Measurements from ENCODE around the gene CORIN. TPM values are rescaled to one million over a fixed set of nuclear protein-coding genes. Genes with fewer than 3 reads are reported as not detected.

Gene CORIN
- total RNA-seq, result 1 to 10 TPM in 1 of 4 donors, under 1 TPM in 3; 0.14 to 2.5 (median 0.52) TPM
- polyA plus RNA-seq, result under 1 TPM; under 0.01 to 0.69 (median 0.34) TPM

DNA sequence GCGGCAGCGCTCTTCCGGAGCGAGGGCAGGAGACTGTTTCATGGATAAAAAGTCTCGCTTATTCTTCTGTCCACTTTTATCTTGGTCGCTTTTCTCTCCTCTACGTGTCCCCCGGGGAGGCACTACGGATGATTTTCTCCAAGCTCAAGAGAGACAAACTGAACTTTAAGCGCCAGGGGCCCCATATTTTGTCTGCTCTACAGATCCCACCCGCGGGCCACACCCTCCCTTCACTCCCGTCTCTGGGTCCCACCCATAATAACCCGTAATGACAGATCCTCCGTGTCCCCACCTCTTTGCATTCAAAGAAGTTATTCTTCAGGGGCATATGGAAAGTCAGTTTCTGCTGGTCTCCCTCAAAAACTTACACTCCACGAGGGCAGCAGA is at the start of gene CORIN:
Gene CORIN, minus strand, starts transcription at position 160 of the 387 bp plus-strand sequence. Its CDS starts 118 bp downstream, at position 42.
- H3K4me3 ChIP-seq, result peak within 1 kb of the TSS; percentile 15 to 49 (median 43)
- H3K36me3 ChIP-seq, result peaks cover 0 to 2% (median 0%) of the 10 kb centered on the region in 4 donors
- DNase-seq, result no peak
- H3K27me3 ChIP-seq, result peaks cover 0 to 7% (median 0%) of the 10 kb centered on the region in 3 donors
- H3K9me3 ChIP-seq, result no peaks in the 10 kb centered on the region
- no peak for TF ChIP-seq POLR2A (IDR thresholded peaks at IDR 0.05)
- no peak for TF ChIP-seq POLR2AphosphoS5 (IDR thresholded peaks at IDR 0.05)
- no peak for TF ChIP-seq EP300 (IDR thresholded peaks at IDR 0.05)
- TF ChIP-seq, protein P1, sequence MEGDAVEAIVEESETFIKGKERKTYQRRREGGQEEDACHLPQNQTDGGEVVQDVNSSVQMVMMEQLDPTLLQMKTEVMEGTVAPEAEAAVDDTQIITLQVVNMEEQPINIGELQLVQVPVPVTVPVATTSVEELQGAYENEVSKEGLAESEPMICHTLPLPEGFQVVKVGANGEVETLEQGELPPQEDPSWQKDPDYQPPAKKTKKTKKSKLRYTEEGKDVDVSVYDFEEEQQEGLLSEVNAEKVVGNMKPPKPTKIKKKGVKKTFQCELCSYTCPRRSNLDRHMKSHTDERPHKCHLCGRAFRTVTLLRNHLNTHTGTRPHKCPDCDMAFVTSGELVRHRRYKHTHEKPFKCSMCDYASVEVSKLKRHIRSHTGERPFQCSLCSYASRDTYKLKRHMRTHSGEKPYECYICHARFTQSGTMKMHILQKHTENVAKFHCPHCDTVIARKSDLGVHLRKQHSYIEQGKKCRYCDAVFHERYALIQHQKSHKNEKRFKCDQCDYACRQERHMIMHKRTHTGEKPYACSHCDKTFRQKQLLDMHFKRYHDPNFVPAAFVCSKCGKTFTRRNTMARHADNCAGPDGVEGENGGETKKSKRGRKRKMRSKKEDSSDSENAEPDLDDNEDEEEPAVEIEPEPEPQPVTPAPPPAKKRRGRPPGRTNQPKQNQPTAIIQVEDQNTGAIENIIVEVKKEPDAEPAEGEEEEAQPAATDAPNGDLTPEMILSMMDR (IDR thresholded peaks at IDR 0.05), result no peak
- WGBS, 2 donors, result 4 to 9% methylated on average over 16 of the region's 16 CpGs
- peaks cover 0 to 31% (median 26%) of the 10 kb centered on the region in 4 donors for H3K4me1 ChIP-seq
- no peak within 1 kb of the TSS for H3K27ac ChIP-seq
- intact Hi-C loops (cut with DNase I), result loop anchor here (10.0 kb wide), 1 partner anchor 163 kb away; no protein-coding TSS in a partner anchor

GRCh38 chr4:47882228-47882627 is 44.4 kb upstream of the CORIN start:
- Histone ChIP-seq H3K27ac (no peak overlapping the region), H3K4me3 (no peak overlapping the region), H3K4me1 (no peaks in the 10 kb centered on the region), H3K27me3 (no peaks in the 10 kb centered on the region), H3K36me3 (peaks cover 8 to 97% (median 28%) of the 10 kb centered on the region in 4 donors), H3K9me3 (no peaks in the 10 kb centered on the region)
- WGBS, 2 donors, result 96% methylated on average over 3 of the region's 3 CpGs
- no peak for DNase-seq
- intact Hi-C loops (cut with DNase I), result no loop called here
- TF ChIP-seq, protein P1 (IDR thresholded peaks at IDR 0.05), result no peak
- TF ChIP-seq POLR2AphosphoS5 (IDR thresholded peaks at IDR 0.05) (no peak), EP300 (IDR thresholded peaks at IDR 0.05) (no peak), POLR2A (IDR thresholded peaks at IDR 0.05) (no peak)

GRCh38 chr4:47879458-47879857 is 41.6 kb upstream of the CORIN start:
- H3K9me3 ChIP-seq, result no peaks in the 10 kb centered on the region
- TF ChIP-seq POLR2A (IDR thresholded peaks at IDR 0.05), result no peak
- TF ChIP-seq EP300 (IDR thresholded peaks at IDR 0.05), result no peak
- TF ChIP-seq, protein P1 (IDR thresholded peaks at IDR 0.05), result no peak
- intact Hi-C loops (cut with DNase I), result no loop called here

GRCh38 chr4:47876784-47877546 is 39.1 kb upstream of the CORIN start:
- no peaks in the 10 kb centered on the region for H3K27me3 ChIP-seq
- H3K4me3 ChIP-seq, result no peak overlapping the region
- WGBS, 2 donors, result 92 to 94% methylated on average over 3 of the region's 3 CpGs
- H3K27ac ChIP-seq, result no peak overlapping the region
- no peaks in the 10 kb centered on the region for H3K4me1 ChIP-seq
- no peak for DNase-seq
- no peak for TF ChIP-seq EP300 (IDR thresholded peaks at IDR 0.05)
- no peak for TF ChIP-seq POLR2A (IDR thresholded peaks at IDR 0.05)
- TF ChIP-seq, protein P1 (IDR thresholded peaks at IDR 0.05), result no peak
- no peak for TF ChIP-seq POLR2AphosphoS5 (IDR thresholded peaks at IDR 0.05)
- peaks cover 15 to 95% (median 37%) of the 10 kb centered on the region in 4 donors for H3K36me3 ChIP-seq
- H3K9me3 ChIP-seq, result peaks cover 0 to 7% (median 2%) of the 10 kb centered on the region in 4 donors
- intact Hi-C loops (cut with DNase I), result no loop called here

More at GRCh38 chr4:47879458-47879857, 41.6 kb upstream of the CORIN start:
- peaks cover 15 to 98% (median 32%) of the 10 kb centered on the region in 4 donors for H3K36me3 ChIP-seq
- DNase-seq, result no peak
- H3K27ac ChIP-seq, result no peak overlapping the region
- H3K27me3 ChIP-seq, result no peaks in the 10 kb centered on the region
- H3K4me1 ChIP-seq, result no peaks in the 10 kb centered on the region
- no peak overlapping the region for H3K4me3 ChIP-seq
